HL-60 (cell line): ENCODE results near the gene RGP1.

Source experiments
- CTCF ChIP-seq: IDR thresholded peaks from one replicate; pipeline ENCODE4 v1.5.1; 2011; ENCODE audit warnings: low read length, control low read depth, inconsistent platforms; ENCODE audit not compliant: insufficient read depth
- GABPA ChIP-seq: IDR thresholded peaks from 2 replicates; pipeline ENCODE4 v1.6.1; 2012; ENCODE audit warnings: low read depth
- POLR2AphosphoS5 ChIP-seq: IDR thresholded peaks from 2 replicates; pipeline ENCODE4 v1.6.1; 2012; ENCODE audit warnings: low read depth

GRCh38 chr9:35702696-35703095 lies 46.4 kb upstream of the RGP1 start:
- no peak for TF ChIP-seq CTCF
- TF ChIP-seq GABPA = no peak
- no peak for TF ChIP-seq POLR2AphosphoS5
